Cardiac ventricle fibroblast (primary cell): ENCODE results near the gene RGS18. TPM values are rescaled to one million over a fixed set of nuclear protein-coding genes. Genes with fewer than 3 reads are reported as not detected.

Source experiments
- total RNA-seq: library from RNA; depleted of rRNA; stranded (reverse); fragments of >200 nt; gene quantifications from 2 replicates; pipeline ENCODE4 v1.2.3, GENCODE V29; 2015

RGS18 gene, protein sequence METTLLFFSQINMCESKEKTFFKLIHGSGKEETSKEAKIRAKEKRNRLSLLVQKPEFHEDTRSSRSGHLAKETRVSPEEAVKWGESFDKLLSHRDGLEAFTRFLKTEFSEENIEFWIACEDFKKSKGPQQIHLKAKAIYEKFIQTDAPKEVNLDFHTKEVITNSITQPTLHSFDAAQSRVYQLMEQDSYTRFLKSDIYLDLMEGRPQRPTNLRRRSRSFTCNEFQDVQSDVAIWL
- not detected in 2 replicates for total RNA-seq

DNA sequence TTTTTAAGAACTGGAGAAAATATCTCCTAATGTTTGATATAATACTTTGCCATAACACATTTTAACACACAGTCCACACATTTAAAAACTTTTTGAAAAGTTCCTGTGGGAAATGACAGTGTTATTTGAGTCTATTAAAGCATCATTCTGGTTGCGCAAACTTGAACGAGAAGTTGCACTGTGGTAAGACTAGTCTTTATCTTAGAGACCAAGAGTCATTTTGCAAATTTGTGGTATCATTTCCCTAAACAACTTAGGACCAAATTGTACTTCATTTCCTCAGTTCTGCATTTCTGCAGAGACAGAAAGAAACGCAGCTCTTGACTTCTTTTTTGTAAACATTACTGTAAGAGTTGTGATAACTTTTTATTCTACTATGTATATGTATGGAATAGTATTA, at the start of gene RGS18:
RGS18 (plus strand) TSS at position 282 of the 400 bp plus-strand sequence. CDS start 176 bp downstream, outside the sequence.

Other genes starting within 250 kb of the RGS18 start
- gene RGS21, start 158.5 kb downstream of the RGS18 start, total RNA-seq, result not detected in 2 replicates